Ishikawa (cell line): ENCODE results near the gene BCKDK.

ENCODE experiments used
- CEBPB ChIP-seq: IDR thresholded peaks from 2 replicates; pipeline ENCODE4 v1.6.1; 2012
- CREB1 ChIP-seq: IDR thresholded peaks from 2 replicates; pipeline ENCODE4 v1.6.1; 2012; ENCODE audit warnings: low read depth
- EGR1 ChIP-seq: IDR thresholded peaks from 2 replicates; pipeline ENCODE4 v1.6.1; 2012
- EP300 ChIP-seq: IDR thresholded peaks from 2 replicates; pipeline ENCODE4 v1.6.1; 2012; ENCODE audit warnings: borderline replicate concordance
- FOXM1 ChIP-seq: IDR thresholded peaks from 2 replicates; pipeline ENCODE4 v1.6.1; 2012; ENCODE audit warnings: low read depth, borderline replicate concordance
- NFIC ChIP-seq: IDR thresholded peaks from 2 replicates; pipeline ENCODE4 v1.6.1; 2012
- RAD21 ChIP-seq: IDR thresholded peaks from 2 replicates; pipeline ENCODE4 v1.6.1; 2012; ENCODE audit warnings: low read depth
- TAF1 ChIP-seq: IDR thresholded peaks from 2 replicates; pipeline ENCODE4 v1.6.1; 2012; ENCODE audit warnings: low read depth, mild to moderate bottlenecking
- TCF12 ChIP-seq: IDR thresholded peaks from 2 replicates; pipeline ENCODE4 v1.6.1; 2012; ENCODE audit warnings: low read depth
- TEAD4 ChIP-seq: IDR thresholded peaks from 2 replicates; pipeline ENCODE4 v1.6.1; 2012
- YY1 ChIP-seq: IDR thresholded peaks from 2 replicates; pipeline ENCODE4 v1.6.1; 2012; ENCODE audit warnings: low read depth
- ZBTB7A ChIP-seq: IDR thresholded peaks from 2 replicates; pipeline ENCODE4 v1.6.1; 2012; ENCODE audit warnings: low read depth
- TF ChIP-seq, protein P1 (sequence below): IDR thresholded peaks from 2 replicates; pipeline ENCODE4 v1.6.1; 2012
- TF ChIP-seq, protein P2 (sequence below): IDR thresholded peaks from 2 replicates; pipeline ENCODE4 v1.6.1; 2012; ENCODE audit warnings: low read depth, mild to moderate bottlenecking
- TF ChIP-seq, protein P3 (sequence below): IDR thresholded peaks from 2 replicates; pipeline ENCODE4 v1.6.1; 2012

The BCKDK gene

DNA sequence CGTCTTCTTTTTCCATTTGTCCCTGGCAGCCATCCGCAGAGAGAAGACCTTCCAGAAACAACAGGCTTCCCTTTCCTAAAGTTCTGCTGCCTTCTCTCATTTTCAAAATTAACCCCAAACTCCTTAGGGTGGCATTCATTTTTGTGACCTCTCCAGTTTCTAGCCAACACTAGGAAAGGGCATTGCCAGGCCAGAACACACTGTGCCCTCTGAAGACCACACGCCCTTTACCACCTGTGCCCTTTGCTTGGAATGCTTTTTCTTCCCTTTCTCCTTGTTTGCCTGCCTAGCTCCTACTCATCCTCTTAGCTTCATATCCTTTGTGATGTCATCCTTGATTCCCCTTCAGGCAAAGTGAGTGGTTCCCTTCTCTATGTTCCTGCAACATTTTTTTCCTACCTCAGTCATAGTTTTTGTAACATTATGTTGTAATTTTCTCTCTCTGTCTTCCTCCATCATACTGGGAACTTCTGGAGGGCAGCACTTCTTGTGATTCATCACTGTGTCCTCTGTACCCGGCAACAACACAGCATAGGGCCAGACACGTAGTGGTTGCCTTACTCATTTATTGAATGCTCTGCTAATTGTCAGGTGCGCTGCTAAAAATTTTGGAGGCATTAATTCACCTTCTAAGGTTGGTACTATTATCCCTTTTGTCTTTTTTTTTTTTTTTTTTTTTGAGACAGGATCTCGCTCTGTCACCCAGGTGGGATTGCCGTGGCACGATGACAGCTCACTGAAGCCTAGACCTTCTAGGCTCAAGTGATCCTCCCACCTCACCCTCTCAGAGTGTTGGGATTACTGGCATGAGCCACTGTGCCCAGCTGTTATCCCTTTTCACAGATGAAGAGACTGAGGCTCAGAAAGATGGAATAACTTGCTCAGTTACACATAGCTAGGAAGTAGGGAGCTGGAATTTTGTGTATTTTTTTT lies 10.3 kb downstream of the BCKDK start:
- no peak for TF ChIP-seq EP300
- TF ChIP-seq, protein P1, sequence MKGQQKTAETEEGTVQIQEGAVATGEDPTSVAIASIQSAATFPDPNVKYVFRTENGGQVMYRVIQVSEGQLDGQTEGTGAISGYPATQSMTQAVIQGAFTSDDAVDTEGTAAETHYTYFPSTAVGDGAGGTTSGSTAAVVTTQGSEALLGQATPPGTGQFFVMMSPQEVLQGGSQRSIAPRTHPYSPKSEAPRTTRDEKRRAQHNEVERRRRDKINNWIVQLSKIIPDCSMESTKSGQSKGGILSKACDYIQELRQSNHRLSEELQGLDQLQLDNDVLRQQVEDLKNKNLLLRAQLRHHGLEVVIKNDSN, result no peak
- TF ChIP-seq, protein P2, sequence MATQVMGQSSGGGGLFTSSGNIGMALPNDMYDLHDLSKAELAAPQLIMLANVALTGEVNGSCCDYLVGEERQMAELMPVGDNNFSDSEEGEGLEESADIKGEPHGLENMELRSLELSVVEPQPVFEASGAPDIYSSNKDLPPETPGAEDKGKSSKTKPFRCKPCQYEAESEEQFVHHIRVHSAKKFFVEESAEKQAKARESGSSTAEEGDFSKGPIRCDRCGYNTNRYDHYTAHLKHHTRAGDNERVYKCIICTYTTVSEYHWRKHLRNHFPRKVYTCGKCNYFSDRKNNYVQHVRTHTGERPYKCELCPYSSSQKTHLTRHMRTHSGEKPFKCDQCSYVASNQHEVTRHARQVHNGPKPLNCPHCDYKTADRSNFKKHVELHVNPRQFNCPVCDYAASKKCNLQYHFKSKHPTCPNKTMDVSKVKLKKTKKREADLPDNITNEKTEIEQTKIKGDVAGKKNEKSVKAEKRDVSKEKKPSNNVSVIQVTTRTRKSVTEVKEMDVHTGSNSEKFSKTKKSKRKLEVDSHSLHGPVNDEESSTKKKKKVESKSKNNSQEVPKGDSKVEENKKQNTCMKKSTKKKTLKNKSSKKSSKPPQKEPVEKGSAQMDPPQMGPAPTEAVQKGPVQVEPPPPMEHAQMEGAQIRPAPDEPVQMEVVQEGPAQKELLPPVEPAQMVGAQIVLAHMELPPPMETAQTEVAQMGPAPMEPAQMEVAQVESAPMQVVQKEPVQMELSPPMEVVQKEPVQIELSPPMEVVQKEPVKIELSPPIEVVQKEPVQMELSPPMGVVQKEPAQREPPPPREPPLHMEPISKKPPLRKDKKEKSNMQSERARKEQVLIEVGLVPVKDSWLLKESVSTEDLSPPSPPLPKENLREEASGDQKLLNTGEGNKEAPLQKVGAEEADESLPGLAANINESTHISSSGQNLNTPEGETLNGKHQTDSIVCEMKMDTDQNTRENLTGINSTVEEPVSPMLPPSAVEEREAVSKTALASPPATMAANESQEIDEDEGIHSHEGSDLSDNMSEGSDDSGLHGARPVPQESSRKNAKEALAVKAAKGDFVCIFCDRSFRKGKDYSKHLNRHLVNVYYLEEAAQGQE, result no peak
- TF ChIP-seq RAD21, result no peak
- TF ChIP-seq CEBPB, result no peak
- no peak for TF ChIP-seq ZBTB7A
- TF ChIP-seq, protein P3, sequence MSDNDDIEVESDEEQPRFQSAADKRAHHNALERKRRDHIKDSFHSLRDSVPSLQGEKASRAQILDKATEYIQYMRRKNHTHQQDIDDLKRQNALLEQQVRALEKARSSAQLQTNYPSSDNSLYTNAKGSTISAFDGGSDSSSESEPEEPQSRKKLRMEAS, result no peak; the same call in 1 of the 2 replicates
- no peak for TF ChIP-seq NFIC
- no peak for TF ChIP-seq FOXM1
- TF ChIP-seq TAF1, result no peak
- TF ChIP-seq YY1, result no peak
- TF ChIP-seq TEAD4, result no peak
- TF ChIP-seq CREB1, result no peak
- TF ChIP-seq TCF12, result no peak
- TF ChIP-seq EGR1, result no peak

DNA sequence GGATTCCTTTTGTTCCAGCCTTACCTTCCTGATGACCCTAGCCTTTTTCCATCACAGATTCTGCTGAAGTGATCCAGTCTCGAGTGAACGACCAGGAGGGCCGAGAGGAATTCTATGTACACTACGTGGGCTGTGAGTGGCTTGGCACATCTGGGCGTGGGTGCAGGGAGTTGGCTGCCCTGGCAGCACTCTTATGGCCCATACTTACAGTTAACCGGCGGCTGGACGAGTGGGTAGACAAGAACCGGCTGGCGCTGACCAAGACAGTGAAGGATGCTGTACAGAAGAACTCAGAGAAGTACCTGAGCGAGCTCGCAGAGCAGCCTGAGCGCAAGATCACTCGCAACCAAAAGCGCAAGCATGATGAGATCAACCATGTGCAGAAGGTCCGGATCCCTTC lies 11.9 kb downstream of the BCKDK start:
- TF ChIP-seq EP300, result no peak
- no peak for TF ChIP-seq EGR1
- TF ChIP-seq, protein P1, result no peak
- no peak for TF ChIP-seq NFIC
- TF ChIP-seq YY1, result no peak
- no peak for TF ChIP-seq CEBPB
- no peak for TF ChIP-seq RAD21
- TF ChIP-seq CREB1, result no peak
- no peak for TF ChIP-seq FOXM1
- TF ChIP-seq TAF1, result no peak
- TF ChIP-seq, protein P2, result no peak
- TF ChIP-seq, protein P3, result no peak

DNA sequence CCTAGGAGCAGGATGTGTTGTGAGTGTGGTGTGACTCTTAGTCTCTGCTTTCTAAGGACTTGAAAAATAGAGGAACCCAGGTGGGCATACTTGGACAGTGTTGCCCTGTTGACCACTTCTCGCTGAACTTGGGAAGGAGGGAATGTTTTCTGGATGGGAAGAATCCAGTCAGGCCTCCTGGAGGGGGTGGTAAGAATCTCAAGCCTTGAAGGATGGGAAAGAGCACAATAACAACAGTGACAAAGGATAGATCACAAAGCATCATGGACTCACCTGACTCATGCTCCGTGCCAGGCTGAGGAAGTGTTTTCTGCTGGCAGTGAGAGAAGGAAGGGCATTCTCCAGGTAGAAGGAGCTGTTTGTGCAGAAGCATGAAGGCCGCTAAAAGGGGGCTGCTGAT lies 17.7 kb downstream of the BCKDK start:
- TF ChIP-seq EP300 (no peak), NFIC (no peak), CEBPB (no peak), FOXM1 (no peak), TEAD4 (no peak), TCF12 (no peak)
- TF ChIP-seq, protein P1, result no peak
- TF ChIP-seq, protein P3, result no peak

DNA sequence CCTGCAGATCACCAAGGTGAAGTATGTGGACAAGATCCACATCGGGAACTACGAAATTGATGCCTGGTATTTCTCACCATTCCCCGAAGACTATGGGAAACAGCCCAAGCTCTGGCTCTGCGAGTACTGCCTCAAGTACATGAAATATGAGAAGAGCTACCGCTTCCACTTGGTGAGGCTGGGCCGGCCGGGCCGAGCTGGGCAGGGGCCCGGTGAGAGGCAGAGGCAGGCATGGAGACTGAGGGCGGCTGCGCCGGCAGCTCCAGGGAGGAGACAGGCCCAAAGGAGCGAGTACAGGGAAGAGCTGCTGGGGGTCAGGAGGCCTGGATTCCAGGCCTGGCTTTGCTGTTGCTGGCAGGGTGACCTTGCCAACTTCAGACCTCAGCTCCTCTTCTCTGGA lies 19.0 kb downstream of the BCKDK start:
- TF ChIP-seq TAF1, result no peak
- TF ChIP-seq CREB1, result no peak
- TF ChIP-seq YY1, result no peak
- TF ChIP-seq NFIC, result no peak
- TF ChIP-seq ZBTB7A, result no peak
- TF ChIP-seq, protein P2, result no peak
- TF ChIP-seq, protein P3, result no peak
- TF ChIP-seq, protein P1, result no peak
- no peak for TF ChIP-seq TEAD4
- TF ChIP-seq EP300, result no peak
- no peak for TF ChIP-seq FOXM1
- no peak for TF ChIP-seq RAD21
- TF ChIP-seq EGR1, result no peak
- TF ChIP-seq CEBPB, result no peak
- no peak for TF ChIP-seq TCF12
